Urothelium cell line (cell line): ENCODE measurements around the gene CDC123.
"Not testable (repeated sequence)": the region's sequence is repeated elsewhere in the genome, so short reads cannot be mapped to it uniquely, and the experiment has no call there.

Experiments used
- DNase-seq: peaks from one replicate; pipeline ENCODE4 v3.0.0; 2011; ENCODE audit warnings: low spot score, mixed read lengths
- FAIRE-seq: peaks from 2 replicates; lab custom pipeline; 2011; peaks lifted over from hg19 to GRCh38; lab: Jason Lieb, UNC

CDC123 gene

GRCh38 chr10:12287772-12288171 is 91.8 kb downstream of the CDC123 start:
- FAIRE-seq = no peak
- DNase-seq = no peak

DNA sequence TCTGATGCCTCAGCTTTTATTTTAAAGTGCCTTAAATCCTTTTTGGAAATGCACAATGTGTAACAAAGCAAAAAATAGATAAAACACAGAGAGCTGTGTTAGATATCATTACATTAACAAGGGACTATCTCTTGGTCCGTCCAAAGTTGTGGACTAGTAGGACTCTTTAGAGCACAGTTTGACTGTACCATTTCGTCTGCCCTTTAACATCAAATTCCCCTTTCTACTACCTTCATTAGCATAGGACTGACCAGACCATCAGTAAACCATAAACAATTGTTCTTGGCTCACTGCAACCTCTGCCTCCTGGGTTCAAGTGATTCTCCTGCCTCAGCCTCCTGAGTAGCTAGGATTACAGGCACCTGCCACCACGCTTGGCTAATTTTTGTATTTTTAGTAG is 101.8 kb downstream of the CDC123 start:
- FAIRE-seq, DNase-seq: not testable (repeated sequence)

GRCh38 chr10:12299222-12299965 is 103.4 kb downstream of the CDC123 start:
- DNase-seq (no peak), FAIRE-seq (no peak)
